Esophagus muscularis mucosa (tissue), 4 donors: ENCODE data around the gene ZNF831. TPM values are rescaled to one million over a fixed set of nuclear protein-coding genes. Genes with fewer than 3 reads are reported as not detected.

ENCODE experiments used
- DNase-seq: peaks from one replicate; pipeline ENCODE4 v3.0.0-alpha.2; 2017; ENCODE audit errors: extremely low spot score
- H3K27ac ChIP-seq, 4 donors: fragments of 200-600 bp; sonication (generic); replicated peaks in 1 of 4; 1 replicate in 3 of 4; 2 replicates in 1 of 4; pipeline ENCODE4 v1.5.1; 2016 to 2019; ENCODE audit warnings: mild to moderate bottlenecking in 1 of 4
- H3K27me3 ChIP-seq, 4 donors: fragments of 200-600 bp; sonication (generic); one replicate each; pipeline versions ENCODE4 v1.5.1 to v1.6.0; 2016 to 2019
- H3K36me3 ChIP-seq, 4 donors: fragments of 200-600 bp; sonication (generic); one replicate each; pipeline ENCODE4 v1.5.1; 2016 to 2019
- H3K4me1 ChIP-seq, 4 donors: fragments of 200-600 bp; sonication (generic); one replicate each; pipeline ENCODE4 v1.5.1; 2016 to 2019
- H3K4me3 ChIP-seq, 4 donors: fragments of 200-600 bp; sonication (generic); 1 replicate in 2 of 4; 2 replicates in 2 of 4; pipeline ENCODE4 v1.5.1; 2016 to 2019; ENCODE audit warnings: mild to moderate bottlenecking in 4 of 4, moderate library complexity in 1 of 4
- H3K9me3 ChIP-seq, 4 donors: fragments of 200-600 bp; sonication (generic); 1 replicate in 3 of 4; 2 replicates in 1 of 4; pipeline ENCODE4 v1.5.1; 2016 to 2019
- CTCF ChIP-seq, 3 experiments: fragments of 200-600 bp in 2 of 3; fragments of 450-650 bp in 1 of 3; sonication (generic) in 2 of 3; IDR thresholded peaks; one replicate each; pipeline ENCODE4 v1.5.1; 2017 to 2019; ENCODE audit warnings: antibody characterized with exemption in 3 of 3, mild to moderate bottlenecking in 2 of 3, moderate library complexity in 1 of 3
- EP300 ChIP-seq: sonication (generic); formaldehyde crosslinking; IDR thresholded peaks from one replicate; pipeline ENCODE4 v1.6.1; 2017; ENCODE audit warnings: antibody characterized with exemption
- POLR2A ChIP-seq: fragments of 450-650 bp; IDR thresholded peaks from one replicate; pipeline ENCODE4 v1.6.1; 2017; ENCODE audit warnings: antibody characterized with exemption, moderate library complexity, mild to moderate bottlenecking, low read depth
- POLR2AphosphoS5 ChIP-seq, 2 donors: sonication (generic); formaldehyde crosslinking; IDR thresholded peaks; one replicate each; pipeline ENCODE4 v1.6.1; 2017; ENCODE audit warnings: antibody characterized with exemption in 2 of 2
- WGBS: methylation state at CpG from one replicate; pipeline ENCODE4 v1.1.5; 2018; 5-methylcytosine and 5-hydroxymethylcytosine counted together
- intact Hi-C: fragments of 100-400 bp; cut with DNase I; formaldehyde crosslinking; loops from one replicate; pipeline ENCODE4 v1.15.1; 2023
- total RNA-seq, 4 donors: library from RNA; depleted of rRNA; stranded (reverse); fragments of >200 nt; gene quantifications; one replicate each; pipeline versions ENCODE4 v1.1.0 to v1.2.1, GENCODE V29; 2016

Gene ZNF831
- total RNA-seq, 4 donors from 2014 or later = 0.34 to 1.3 (median 0.56) TPM

DNA sequence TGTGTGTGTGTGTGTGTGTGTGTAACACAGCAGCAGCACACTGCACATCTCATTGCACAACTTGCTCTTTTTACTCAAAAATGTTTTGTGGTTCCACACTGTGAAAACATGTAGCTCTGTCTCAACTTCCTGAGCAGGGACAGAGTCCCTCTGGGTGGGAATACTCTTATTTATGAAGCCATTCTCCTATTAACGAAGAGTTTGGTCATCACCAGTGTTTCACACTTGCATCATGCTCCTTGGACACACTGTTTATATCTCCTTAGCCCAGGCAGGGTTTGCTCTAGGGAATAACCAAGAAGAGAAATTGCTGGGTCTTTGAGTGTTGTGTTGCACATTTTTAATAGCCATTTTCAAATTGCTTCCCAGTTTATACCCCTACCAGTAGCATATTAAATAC, 53.6 kb downstream of the ZNF831 start:
- no peak for TF ChIP-seq CTCF (IDR thresholded peaks at IDR 0.05)
- no peak for TF ChIP-seq EP300
- 60% methylated on average over 1 of the region's 1 CpG for WGBS
- Histone ChIP-seq H3K9me3 (no peaks in the 10 kb centered on the region), H3K36me3 (no peaks in the 10 kb centered on the region), H3K27me3 (peaks cover 0 to 25% (median 0%) of the 10 kb centered on the region in 4 donors), H3K4me3 (no peak overlapping the region), H3K4me1 (peaks cover 9 to 13% (median 10%) of the 10 kb centered on the region in 4 donors), H3K27ac (no peak overlapping the region)
- DNase-seq = no peak
- intact Hi-C loops = loop anchor here (10.0 kb wide), 1 partner anchor 62 kb away; no protein-coding TSS in a partner anchor

- WGBS = 69% methylated on average over 2 of the region's 2 CpGs
- Histone ChIP-seq H3K4me3 (no peak overlapping the region), H3K36me3 (no peaks in the 10 kb centered on the region), H3K27ac (no peak overlapping the region), H3K9me3 (no peaks in the 10 kb centered on the region), H3K27me3 (peaks cover 0 to 28% (median 0%) of the 10 kb centered on the region in 4 donors), H3K4me1 (peaks cover 10 to 18% (median 15%) of the 10 kb centered on the region in 4 donors)
- TF ChIP-seq POLR2A (no peak), POLR2AphosphoS5 (IDR thresholded peaks at IDR 0.05) (no peak), EP300 (no peak), CTCF (IDR thresholded peaks at IDR 0.05) (no peak)
- intact Hi-C loops = loop anchor here (10.0 kb wide), 1 partner anchor 63 kb away; no protein-coding TSS in a partner anchor
- no peak for DNase-seq
These were observed 54.2 kb downstream of the ZNF831 start for GRCh38 chr20:59217794-59218280.

DNA sequence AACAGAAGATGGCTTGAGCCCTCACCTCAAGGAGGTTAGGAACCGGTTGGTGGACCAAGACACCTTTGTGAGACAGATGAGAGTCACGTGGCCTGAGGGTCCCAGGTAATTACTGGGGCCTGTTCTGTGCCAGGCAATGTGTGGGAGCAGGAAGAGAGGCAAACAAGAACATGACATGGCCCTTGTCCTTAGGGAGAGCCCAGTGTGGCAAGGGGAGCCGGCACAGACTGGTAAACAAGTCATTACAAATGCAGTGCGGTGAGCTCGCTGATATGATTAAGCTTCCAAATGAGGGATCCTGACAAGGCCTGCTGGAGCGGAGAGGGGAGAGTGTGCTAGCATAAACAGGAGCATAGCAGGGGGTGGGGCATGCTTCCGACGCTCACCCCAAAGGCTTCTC, 55.6 kb downstream of the ZNF831 start:
- 95% methylated on average over 8 of the region's 8 CpGs for WGBS
- intact Hi-C loops = loop anchor here (10.0 kb wide), 1 partner anchor 64 kb away; no protein-coding TSS in a partner anchor
- H3K4me1 ChIP-seq = peaks cover 10 to 25% (median 22%) of the 10 kb centered on the region in 4 donors
- H3K27ac ChIP-seq = no peak overlapping the region
- TF ChIP-seq EP300 = no peak
- no peak for TF ChIP-seq POLR2AphosphoS5 (IDR thresholded peaks at IDR 0.05)
- no peak for TF ChIP-seq POLR2A
- no peak for TF ChIP-seq CTCF (IDR thresholded peaks at IDR 0.05)
- H3K4me3 ChIP-seq = no peak overlapping the region
- H3K36me3 ChIP-seq = no peaks in the 10 kb centered on the region
- peaks cover 0 to 38% (median 0%) of the 10 kb centered on the region in 4 donors for H3K27me3 ChIP-seq
- no peaks in the 10 kb centered on the region for H3K9me3 ChIP-seq
- peak; percentile 64 for DNase-seq

GRCh38 chr20:59220161-59220560, 56.5 kb downstream of the ZNF831 start:
- TF ChIP-seq POLR2A (no peak), CTCF (IDR thresholded peaks at IDR 0.05) (no peak), POLR2AphosphoS5 (IDR thresholded peaks at IDR 0.05) (no peak), EP300 (no peak)
- peaks cover 10 to 25% (median 22%) of the 10 kb centered on the region in 4 donors for H3K4me1 ChIP-seq
- no peak overlapping the region for H3K4me3 ChIP-seq
- no peaks in the 10 kb centered on the region for H3K36me3 ChIP-seq
- H3K9me3 ChIP-seq = no peaks in the 10 kb centered on the region
- DNase-seq = peak; percentile 90
- no peak overlapping the region for H3K27ac ChIP-seq
- peaks cover 0 to 43% (median 0%) of the 10 kb centered on the region in 4 donors for H3K27me3 ChIP-seq
- intact Hi-C loops = loop anchor here (2.0 kb wide), 2 partner anchors 131 to 349 kb away; no protein-coding TSS in a partner anchor
- WGBS = 97% methylated on average over 5 of the region's 5 CpGs
